ENCODE results near the gene FIBP. TPM values are rescaled to one million over a fixed set of nuclear protein-coding genes. Genes with fewer than 3 reads are reported as not detected.
A peak's percentile ranks its signal among the peaks of the same experiment; 100 is the strongest.

The FIBP gene
- total RNA-seq, 1 experiment from 2014 or later = 93.1 TPM

DNA sequence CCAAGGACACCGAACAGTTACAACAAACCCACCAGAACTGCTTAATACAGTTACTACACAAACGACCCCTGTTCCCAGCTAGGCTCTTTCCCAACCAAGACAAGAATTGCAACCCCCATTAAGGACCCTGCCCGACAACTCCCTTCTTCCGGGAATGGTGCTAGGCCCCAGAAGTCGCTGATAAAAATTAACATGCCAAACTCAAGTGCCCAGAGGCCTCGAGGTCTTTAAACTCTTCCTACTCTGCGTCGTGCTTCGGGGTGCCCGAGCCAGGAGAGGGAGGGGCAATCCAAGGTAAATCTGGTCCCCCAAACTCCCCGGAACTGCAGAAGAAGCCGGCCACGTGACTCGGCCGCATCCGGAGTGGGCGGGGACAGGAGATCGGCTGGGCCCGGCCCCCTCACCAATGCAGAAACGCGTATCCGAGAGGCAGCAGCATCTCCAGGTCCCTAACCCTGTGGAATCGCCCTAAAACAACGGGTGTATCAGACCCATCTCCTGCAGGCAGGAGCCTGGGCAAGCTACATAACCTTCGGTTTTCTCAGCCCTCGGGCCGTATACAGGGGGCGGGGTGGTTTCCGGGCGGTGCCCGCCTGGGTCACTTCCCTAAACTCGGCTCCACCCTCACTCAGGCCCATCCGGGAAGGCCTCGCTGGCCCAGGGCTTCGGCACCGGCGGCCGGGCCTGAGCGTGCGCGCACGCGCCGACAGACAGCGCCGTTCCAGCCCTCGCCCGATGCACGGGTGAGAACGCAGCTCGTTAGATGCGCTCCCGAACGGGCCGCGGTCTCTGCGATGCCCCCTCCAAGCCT lies 31.4 kb downstream of the FIBP start (continued):
- TF ChIP-seq, protein P1, sequence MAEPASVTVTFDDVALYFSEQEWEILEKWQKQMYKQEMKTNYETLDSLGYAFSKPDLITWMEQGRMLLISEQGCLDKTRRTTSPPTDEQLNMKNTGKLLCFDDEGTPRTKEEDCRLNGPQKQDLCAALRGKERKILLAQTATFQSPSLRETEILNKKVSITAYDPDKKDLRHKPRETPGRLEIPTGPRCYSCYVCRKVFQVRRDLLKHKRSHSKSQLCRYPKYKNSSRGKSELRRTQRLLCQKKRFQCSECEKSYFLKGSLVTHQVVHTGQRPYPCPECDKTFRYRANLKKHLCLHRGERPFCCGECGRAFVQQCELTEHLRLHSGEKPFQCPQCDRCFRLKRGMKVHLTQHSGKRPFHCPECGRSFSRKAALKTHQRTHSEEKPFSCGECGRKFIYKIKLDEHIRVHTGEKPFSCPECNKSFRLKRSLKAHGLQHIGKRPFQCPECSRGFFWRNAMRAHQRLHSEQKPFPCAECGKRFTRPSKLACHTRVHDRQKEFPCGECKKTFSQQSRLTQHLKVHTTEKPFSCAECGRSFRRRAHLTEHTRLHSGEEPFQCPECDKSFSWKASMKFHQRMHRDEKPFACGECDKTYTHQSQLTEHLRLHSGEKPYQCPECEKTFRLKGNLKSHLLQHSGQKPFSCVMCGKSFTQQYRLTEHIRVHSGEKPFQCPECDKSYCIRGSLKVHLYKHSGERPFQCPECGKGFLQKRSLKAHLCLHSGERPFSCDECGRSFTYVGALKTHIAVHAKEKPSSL (CRISPR knock-in tag; conservative IDR thresholded peaks at IDR 0.05) = no peak
- TF ChIP-seq CREM (CRISPR knock-in tag; IDR thresholded peaks at IDR 0.05) = no peak; the same call in 1 of the 2 replicates
- no peak for TF ChIP-seq OVOL2 (CRISPR knock-in tag; IDR thresholded peaks at IDR 0.05; ENCODE audit: borderline replicate concordance)
- no peak for TF ChIP-seq CREB1 (CRISPR knock-in tag; IDR thresholded peaks at IDR 0.05)
- peak; percentile 18; the same call in 1 of the 2 replicates for TF ChIP-seq PRDM15 (CRISPR knock-in tag; IDR thresholded peaks at IDR 0.05)
- TF ChIP-seq SP1 (CRISPR knock-in tag; conservative IDR thresholded peaks at IDR 0.05) = 0 out of 2 replicates have a peak, but pooled peaks have one; percentile 54
- no peak for TF ChIP-seq TEAD4 (CRISPR knock-in tag; IDR thresholded peaks at IDR 0.05)
- TF ChIP-seq TP53 (CRISPR knock-in tag; IDR thresholded peaks at IDR 0.05) = no peak
- TF ChIP-seq E2F5 (CRISPR knock-in tag; IDR thresholded peaks at IDR 0.05) = no peak
- no peak for TF ChIP-seq E2F1 (CRISPR knock-in tag; IDR thresholded peaks at IDR 0.05)
- TF ChIP-seq ZNF532 (CRISPR knock-in tag; IDR thresholded peaks at IDR 0.05; ENCODE audit: borderline replicate concordance) = no peak
- TF ChIP-seq NR2C2 (CRISPR knock-in tag; IDR thresholded peaks at IDR 0.05) = no peak
- TF ChIP-seq ZNF121 (CRISPR knock-in tag; IDR thresholded peaks at IDR 0.05) = no peak
- no peak for TF ChIP-seq MXD4 (CRISPR knock-in tag; IDR thresholded peaks at IDR 0.05; ENCODE audit: borderline replicate concordance)
- no peak for TF ChIP-seq ETV6 (CRISPR knock-in tag; IDR thresholded peaks at IDR 0.05)
- TF ChIP-seq ZNF396 (CRISPR knock-in tag; IDR thresholded peaks at IDR 0.05; ENCODE audit: borderline replicate concordance) = no peak
- peak; percentile 95 for TF ChIP-seq USF2 (CRISPR knock-in tag; IDR thresholded peaks at IDR 0.05)
- TF ChIP-seq FOXJ3 (CRISPR knock-in tag; IDR thresholded peaks at IDR 0.05; ENCODE audit: borderline replicate concordance) = no peak
- 0 out of 2 replicates have a peak, but pooled peaks have one; percentile 61 for TF ChIP-seq TCF7 (CRISPR knock-in tag; IDR thresholded peaks at IDR 0.05; ENCODE audit: low read depth)
- TF ChIP-seq E2F4 (CRISPR knock-in tag; IDR thresholded peaks at IDR 0.05; ENCODE audit: borderline replicate concordance, low read depth) = no peak
- TF ChIP-seq JAZF1 (CRISPR knock-in tag; IDR thresholded peaks at IDR 0.05) = no peak
- TF ChIP-seq SMAD3 (CRISPR knock-in tag; IDR thresholded peaks at IDR 0.05; ENCODE audit: borderline replicate concordance) = no peak
